PFSK-1 (cell line): ENCODE measurements around the gene DCLRE1B.

Experiments
- FOXP2 ChIP-seq: optimal IDR thresholded peaks from 2 replicates; pipeline ENCODE3; 2011; ENCODE audit warnings: borderline replicate concordance, control low read depth, inconsistent platforms; ENCODE audit not compliant: insufficient read depth; ENCODE audit errors: extremely low read length, extremely low read depth
- POLR2AphosphoS5 ChIP-seq: IDR thresholded peaks from 2 replicates; pipeline ENCODE4 v1.6.1; 2012; ENCODE audit warnings: low read depth, mild to moderate bottlenecking, control low read depth, low read length, moderate library complexity
- REST ChIP-seq, 2 experiments: IDR thresholded peaks; 2 replicates each; pipeline versions ENCODE4 v1.6.1 to v1.8.0; 2011 to 2012; ENCODE audit warnings: low read depth in 2 of 2, low read length in 2 of 2, control low read depth in 1 of 2, inconsistent platforms in 1 of 2, mild to moderate bottlenecking in 1 of 2, moderate library complexity in 1 of 2; ENCODE audit not compliant: insufficient read depth in 1 of 2
- SIN3A ChIP-seq: IDR thresholded peaks from 2 replicates; pipeline ENCODE4 v1.6.1; 2012; ENCODE audit warnings: mild to moderate bottlenecking, low read length, moderate library complexity, borderline replicate concordance; ENCODE audit not compliant: insufficient read depth
- TAF1 ChIP-seq: IDR thresholded peaks from 2 replicates; pipeline ENCODE4 v1.6.1; 2012; ENCODE audit warnings: low read length, control low read depth, borderline replicate concordance; ENCODE audit not compliant: insufficient read depth

DNA sequence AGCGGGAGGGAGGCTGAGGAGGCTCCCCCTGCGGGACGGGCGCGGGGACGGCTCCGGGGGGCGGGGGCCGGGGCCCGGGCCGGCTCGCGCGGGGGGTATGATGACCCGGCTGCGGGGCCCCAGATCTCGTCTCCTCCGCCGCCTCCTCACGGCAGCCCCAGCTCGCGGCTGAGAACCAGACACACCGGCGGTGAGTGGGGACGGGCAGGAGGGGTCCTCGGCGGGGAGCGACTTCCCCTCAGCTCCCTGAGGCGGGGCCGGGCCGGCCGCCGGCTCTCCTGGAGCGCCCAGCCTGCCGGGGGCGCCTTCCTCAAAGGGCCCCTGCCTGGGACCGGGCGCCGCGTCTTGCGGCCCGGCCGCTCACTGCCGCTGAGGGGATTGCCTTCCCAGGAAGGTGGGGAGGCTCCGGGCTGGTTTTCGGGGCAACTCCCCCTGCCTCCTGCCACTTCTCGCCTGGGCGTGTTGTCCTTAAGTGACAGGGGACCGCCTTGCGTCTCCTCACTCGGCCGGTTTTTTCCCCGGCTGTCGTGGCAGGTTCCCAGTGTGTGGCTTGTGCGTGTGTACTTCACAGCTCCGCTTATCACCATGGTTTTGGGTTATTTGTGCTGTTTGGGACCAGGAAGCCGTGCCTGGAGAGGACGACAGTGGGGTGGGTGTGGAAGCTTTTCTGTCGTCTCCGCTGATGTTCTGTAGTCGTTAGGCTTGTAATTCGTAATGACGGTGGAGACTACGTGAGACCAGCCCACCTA is 24.8 kb downstream of the DCLRE1B start:
- TF ChIP-seq TAF1 (no peak), POLR2AphosphoS5 (no peak), SIN3A (0 out of 2 replicates have a peak, but pooled peaks have one; percentile 5), REST (IDR thresholded peaks at IDR 0.05; ENCODE audit: insufficient read depth in 1 of 2, low read depth in 2 of 2, low read length in 2 of 2) (no peak), FOXP2 (no peak)
